DOHH2 (cell line): Measurements from ENCODE around the gene ZNF483.

Experiments
- H3F3A ChIP-seq: fragments of 200-600 bp; sonication (generic), shearing (Covaris generic); 2 replicates; pipeline ENCODE4 v1.6.0; 2016; ENCODE audit warnings: antibody characterized with exemption, mild to moderate bottlenecking; ENCODE audit not compliant: control insufficient read depth, insufficient read depth
- H3K27ac ChIP-seq: fragments of 200-600 bp; sonication (generic); 2 replicates; pipeline ENCODE4 v1.5.1; 2014; ENCODE audit warnings: low read depth, mild to moderate bottlenecking, low read length, moderate library complexity
- H3K27me3 ChIP-seq: fragments of 200-600 bp; sonication (generic); 2 replicates; pipeline ENCODE4 v1.6.1; 2014; ENCODE audit warnings: mild to moderate bottlenecking, low read length, mixed read lengths; ENCODE audit not compliant: control insufficient read depth
- H3K36me3 ChIP-seq: fragments of 200-600 bp; sonication (generic); 2 replicates; pipeline ENCODE4 v1.6.1; 2014; ENCODE audit warnings: mild to moderate bottlenecking, low read length, moderate library complexity, mixed read lengths; ENCODE audit not compliant: control insufficient read depth
- H3K4me1 ChIP-seq: fragments of 200-600 bp; sonication (generic); 2 replicates; pipeline ENCODE4 v1.6.1; 2014; ENCODE audit warnings: mild to moderate bottlenecking, low read length, mixed read lengths; ENCODE audit not compliant: control insufficient read depth
- H3K4me2 ChIP-seq: fragments of 200-600 bp; sonication (generic); 2 replicates; pipeline ENCODE4 v1.6.0; 2014; ENCODE audit warnings: mild to moderate bottlenecking, low read length, moderate library complexity
- H3K4me3 ChIP-seq: fragments of 200-600 bp; sonication (generic); 2 replicates; pipeline ENCODE4 v1.5.1; 2014; ENCODE audit warnings: mild to moderate bottlenecking, low read length, mixed read lengths
- H3K79me2 ChIP-seq: fragments of 200-600 bp; sonication (generic); 2 replicates; pipeline ENCODE4 v1.6.1; 2014; ENCODE audit warnings: mild to moderate bottlenecking, low read length, mixed read lengths; ENCODE audit not compliant: control insufficient read depth
- H3K9me2 ChIP-seq: fragments of 200-600 bp; sonication (generic); replicated peaks from 2 replicates; pipeline ENCODE4 v1.6.1; 2014; ENCODE audit warnings: mild to moderate bottlenecking, low read length, mixed read lengths; ENCODE audit not compliant: control insufficient read depth
- H3K9me3 ChIP-seq: fragments of 200-600 bp; sonication (generic); 2 replicates; pipeline ENCODE4 v1.6.1; 2014; ENCODE audit warnings: antibody characterized with exemption, low read length, mixed read lengths; ENCODE audit not compliant: control insufficient read depth, insufficient read depth
- H4K20me1 ChIP-seq: fragments of 200-600 bp; sonication (generic); 2 replicates; pipeline ENCODE4 v1.6.0; 2014; ENCODE audit warnings: low read depth, mild to moderate bottlenecking, antibody characterized with exemption, low read length, moderate library complexity; ENCODE audit not compliant: control insufficient read depth, insufficient read depth
- EZH2phosphoT487 ChIP-seq: fragments of 200-600 bp; sonication (generic); IDR thresholded peaks from 2 replicates; pipeline ENCODE4 v1.6.1; 2017; ENCODE audit warnings: borderline replicate concordance, mild to moderate bottlenecking, antibody characterized with exemption, low read length, moderate library complexity, mixed read lengths
- TF ChIP-seq, protein P1 (sequence below): fragments of 200-600 bp; sonication (generic); IDR thresholded peaks from one replicate; pipeline ENCODE4 v1.5.1; 2014; ENCODE audit warnings: antibody characterized with exemption, mild to moderate bottlenecking, low read depth, low read length; ENCODE audit not compliant: poor library complexity, severe bottlenecking

Gene ZNF483

DNA sequence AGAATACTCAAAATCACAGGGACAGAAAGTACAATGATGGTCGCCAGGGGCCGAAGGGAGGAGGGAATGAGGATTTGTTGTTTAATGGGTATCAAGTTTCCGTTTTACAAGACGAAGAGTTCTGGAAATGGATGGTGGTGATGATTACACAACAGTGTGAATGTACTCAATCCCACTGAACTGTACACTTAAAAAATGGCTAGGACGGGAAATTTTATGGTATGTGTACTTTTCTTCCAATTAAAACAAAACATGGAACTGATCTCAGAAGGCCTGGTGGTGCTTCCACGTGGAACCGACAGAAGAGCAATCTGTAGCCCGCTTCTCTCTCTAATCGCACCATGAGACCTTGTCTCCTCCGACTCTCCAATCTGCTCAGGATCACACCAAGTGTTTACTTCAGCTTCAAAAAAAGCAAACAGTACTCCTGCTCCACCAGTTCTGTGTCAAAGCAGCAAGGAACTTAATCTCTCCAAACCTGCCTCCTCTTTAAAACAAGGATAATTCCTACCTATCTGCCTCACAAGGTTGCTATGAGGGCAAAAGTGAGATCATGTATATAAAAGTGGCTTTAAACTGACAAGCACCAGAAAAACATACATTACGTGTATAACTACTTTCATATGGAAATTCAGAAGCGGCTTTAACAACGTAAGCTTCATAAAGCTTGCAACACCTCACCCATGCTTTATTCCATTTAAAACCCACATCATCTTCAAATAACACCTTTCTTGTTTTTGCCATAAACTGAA, 42.9 kb upstream of the ZNF483 start:
- Histone ChIP-seq H3K9me2 (no peaks in the 10 kb centered on the region), H3K9me3 (no peaks in the 10 kb centered on the region), H3K36me3 (peaks cover 3% of the 10 kb centered on the region), H3K27me3 (no peaks in the 10 kb centered on the region), H3K4me2 (peak overlapping the region; percentile 91), H3K27ac (no peak overlapping the region), H3K4me3 (peak overlapping the region; percentile 95), H3K79me2 (peaks cover 70% of the 10 kb centered on the region), H3K4me1 (peaks cover 36% of the 10 kb centered on the region), H3F3A (peaks cover 5% of the 10 kb centered on the region; the same call in 1 of the 2 replicates), H4K20me1 (peaks cover 30% of the 10 kb centered on the region)
- no peak for TF ChIP-seq EZH2phosphoT487
- TF ChIP-seq, protein P1, sequence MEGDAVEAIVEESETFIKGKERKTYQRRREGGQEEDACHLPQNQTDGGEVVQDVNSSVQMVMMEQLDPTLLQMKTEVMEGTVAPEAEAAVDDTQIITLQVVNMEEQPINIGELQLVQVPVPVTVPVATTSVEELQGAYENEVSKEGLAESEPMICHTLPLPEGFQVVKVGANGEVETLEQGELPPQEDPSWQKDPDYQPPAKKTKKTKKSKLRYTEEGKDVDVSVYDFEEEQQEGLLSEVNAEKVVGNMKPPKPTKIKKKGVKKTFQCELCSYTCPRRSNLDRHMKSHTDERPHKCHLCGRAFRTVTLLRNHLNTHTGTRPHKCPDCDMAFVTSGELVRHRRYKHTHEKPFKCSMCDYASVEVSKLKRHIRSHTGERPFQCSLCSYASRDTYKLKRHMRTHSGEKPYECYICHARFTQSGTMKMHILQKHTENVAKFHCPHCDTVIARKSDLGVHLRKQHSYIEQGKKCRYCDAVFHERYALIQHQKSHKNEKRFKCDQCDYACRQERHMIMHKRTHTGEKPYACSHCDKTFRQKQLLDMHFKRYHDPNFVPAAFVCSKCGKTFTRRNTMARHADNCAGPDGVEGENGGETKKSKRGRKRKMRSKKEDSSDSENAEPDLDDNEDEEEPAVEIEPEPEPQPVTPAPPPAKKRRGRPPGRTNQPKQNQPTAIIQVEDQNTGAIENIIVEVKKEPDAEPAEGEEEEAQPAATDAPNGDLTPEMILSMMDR = no peak

DNA sequence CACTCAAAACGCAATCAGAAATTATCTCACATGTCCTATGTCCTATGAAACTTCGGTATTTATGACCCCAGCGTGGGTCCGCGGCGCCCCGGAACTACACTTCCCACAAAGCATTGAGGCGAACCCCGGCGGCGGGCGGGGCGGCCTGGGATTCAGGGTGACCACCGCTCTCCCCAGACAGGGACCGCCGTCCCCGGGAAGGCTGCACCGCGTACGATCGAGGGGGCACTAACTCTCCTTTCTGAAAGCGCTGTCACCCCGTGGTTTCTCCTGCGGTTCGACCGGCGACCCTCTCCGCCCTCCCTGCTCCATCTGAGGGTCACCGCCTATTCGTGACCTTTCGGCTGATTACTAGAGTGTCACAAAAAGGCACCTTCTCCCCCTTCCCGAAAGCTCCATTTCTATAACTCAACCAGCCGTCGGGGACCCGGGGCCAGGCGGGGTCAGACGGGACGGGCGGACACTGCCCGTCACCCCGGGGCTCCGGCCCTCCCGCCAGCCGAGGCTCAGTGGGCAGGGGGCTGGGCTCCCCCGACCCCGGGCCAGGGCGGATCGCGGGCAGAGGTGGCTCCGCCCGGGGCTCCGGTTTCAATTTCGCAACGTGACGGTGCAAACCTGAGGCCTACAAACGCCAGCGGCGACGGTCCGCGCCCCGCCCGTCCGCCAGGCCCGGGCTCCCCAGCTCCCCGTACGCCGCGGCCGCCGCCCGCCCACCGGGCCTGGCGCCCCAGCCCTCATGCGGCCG, 42.1 kb upstream of the ZNF483 start:
- TF ChIP-seq, protein P1 = no peak
- TF ChIP-seq EZH2phosphoT487 = no peak
- Histone ChIP-seq H3K4me2 (peak overlapping the region; percentile 91), H4K20me1 (peaks cover 25% of the 10 kb centered on the region; the same call in 1 of the 2 replicates), H3K27ac (peak overlapping the region; percentile 63), H3K4me3 (peak overlapping the region; percentile 95), H3K4me1 (peaks cover 30% of the 10 kb centered on the region), H3K36me3 (peaks cover 3% of the 10 kb centered on the region), H3K79me2 (peaks cover 62% of the 10 kb centered on the region), H3K9me2 (no peaks in the 10 kb centered on the region), H3K27me3 (no peaks in the 10 kb centered on the region), H3F3A (peaks cover 5% of the 10 kb centered on the region; the same call in 1 of the 2 replicates), H3K9me3 (no peaks in the 10 kb centered on the region)

DNA sequence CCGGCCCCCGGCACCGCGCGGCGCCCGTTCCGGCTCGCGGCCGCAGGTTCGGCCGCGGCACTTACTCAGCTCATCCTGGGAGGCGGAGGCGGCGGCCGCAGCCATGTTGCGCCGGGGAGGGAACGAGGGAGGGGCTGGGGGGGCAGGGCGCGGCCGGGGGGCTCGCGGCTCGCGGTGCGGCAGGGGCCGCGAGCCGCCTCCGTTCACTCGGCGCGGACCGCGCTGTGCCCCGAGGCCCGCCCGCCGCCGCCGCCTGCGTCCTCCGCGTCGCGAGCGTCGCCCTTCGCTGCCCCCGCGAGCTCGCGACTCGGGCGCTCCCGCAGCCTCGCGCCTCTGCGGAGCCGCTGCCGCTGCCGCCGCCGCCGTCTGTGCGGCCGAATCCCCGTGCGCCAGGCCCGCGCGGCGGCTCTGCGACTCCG, 41.5 kb upstream of the ZNF483 start:
- Histone ChIP-seq H3K4me3 (peak overlapping the region; percentile 95), H3K4me1 (peaks cover 28% of the 10 kb centered on the region), H3K4me2 (no peak overlapping the region), H3K79me2 (peaks cover 56% of the 10 kb centered on the region), H3K27ac (0 out of 2 replicates have a peak overlapping the region, but pooled peaks have one; percentile 24), H3K9me2 (no peaks in the 10 kb centered on the region), H4K20me1 (peaks cover 25% of the 10 kb centered on the region; the same call in 1 of the 2 replicates), H3K9me3 (no peaks in the 10 kb centered on the region), H3K27me3 (no peaks in the 10 kb centered on the region), H3F3A (peaks cover 5% of the 10 kb centered on the region; the same call in 1 of the 2 replicates), H3K36me3 (peaks cover 3% of the 10 kb centered on the region)
- TF ChIP-seq, protein P1 = no peak
- no peak for TF ChIP-seq EZH2phosphoT487
